OCI-LY7 (cell line): ENCODE data around the gene HSD11B1L. TPM values are rescaled to one million over a fixed set of nuclear protein-coding genes. Genes with fewer than 3 reads are reported as not detected.

Source experiments
- BruUV-seq: library from RNA; stranded (reverse); fragments of 400-500 nt; replicated peaks from 2 replicates; lab custom pipeline; 2021; lab: Mats Ljungman, UMichigan
- CTCF ChIA-PET: fragments of 300-600 bp; sonication (Branson Sonifier 250); formaldehyde crosslinking; loops from one replicate; lab custom pipeline; 2022; ENCODE audit warnings: antibody characterized with exemption; ENCODE audit not compliant: unreplicated experiment; lab: Charles Lee
- POLR2A ChIA-PET: fragments of 300-600 bp; sonication (Branson Sonifier 250); formaldehyde crosslinking; loops from one replicate; lab custom pipeline; 2022; ENCODE audit warnings: antibody characterized with exemption; lab: Charles Lee
- DNase-seq: peaks from one replicate; pipeline ENCODE4 v3.0.0-alpha.2; 2015; ENCODE audit warnings: low spot score
- H2AFZ ChIP-seq: fragments of 200-600 bp; sonication (generic), shearing (Covaris generic); 2 replicates; pipeline ENCODE4 v1.6.1; 2014; ENCODE audit warnings: mild to moderate bottlenecking, antibody characterized with exemption, low read length, moderate library complexity
- H3K27ac ChIP-seq: fragments of 200-600 bp; sonication (generic); 2 replicates; pipeline ENCODE4 v1.5.1; 2014; ENCODE audit warnings: mixed run types, low read depth, mild to moderate bottlenecking, moderate library complexity, low read length, inconsistent platforms; ENCODE audit not compliant: poor library complexity, severe bottlenecking
- H3K36me3 ChIP-seq: fragments of 200-600 bp; sonication (generic); 2 replicates; pipeline ENCODE4 v1.6.1; 2014; ENCODE audit warnings: mild to moderate bottlenecking, antibody characterized with exemption, low read length, moderate library complexity, mixed read lengths; ENCODE audit not compliant: insufficient read depth
- H3K4me1 ChIP-seq: fragments of 200-600 bp; sonication (generic); 2 replicates; pipeline ENCODE4 v1.5.1; 2014; ENCODE audit warnings: mild to moderate bottlenecking, low read length; ENCODE audit not compliant: insufficient read depth, poor library complexity, severe bottlenecking
- H3K4me2 ChIP-seq: fragments of 200-600 bp; sonication (generic); 2 replicates; pipeline ENCODE4 v1.6.1; 2014; ENCODE audit warnings: mild to moderate bottlenecking, low read length
- H3K4me3 ChIP-seq: fragments of 200-600 bp; sonication (generic); 2 replicates; pipeline ENCODE4 v1.5.1; 2014; ENCODE audit warnings: mild to moderate bottlenecking, low read depth, low read length; ENCODE audit not compliant: poor library complexity, severe bottlenecking
- H3K79me2 ChIP-seq: fragments of 200-600 bp; sonication (generic); 2 replicates; pipeline ENCODE4 v1.6.1; 2016; ENCODE audit warnings: low read depth, mild to moderate bottlenecking, low read length, moderate library complexity, mixed read lengths; ENCODE audit not compliant: insufficient read depth
- H3K9me2 ChIP-seq: fragments of 200-600 bp; sonication (generic); 2 replicates; pipeline ENCODE4 v1.6.1; 2016; ENCODE audit warnings: mild to moderate bottlenecking, low read length, mixed read lengths; ENCODE audit not compliant: insufficient read depth
- H3K9me3 ChIP-seq: fragments of 200-600 bp; sonication (generic); 2 replicates; pipeline ENCODE4 v1.6.1; 2014; ENCODE audit warnings: mild to moderate bottlenecking, mixed run types, low read length, mixed read lengths
- H4K20me1 ChIP-seq: fragments of 200-600 bp; sonication (generic); 2 replicates; pipeline ENCODE4 v1.6.1; 2014; ENCODE audit warnings: mild to moderate bottlenecking, antibody characterized with exemption, low read length, moderate library complexity, mixed read lengths; ENCODE audit not compliant: insufficient read depth
- EZH2phosphoT487 ChIP-seq: fragments of 200-600 bp; sonication (generic); IDR thresholded peaks from 2 replicates; pipeline ENCODE4 v1.6.1; 2018; ENCODE audit warnings: low read depth, borderline replicate concordance, mild to moderate bottlenecking, mixed run types, antibody characterized with exemption, low read length, moderate library complexity, mixed read lengths
- intact Hi-C: fragments of 100-400 bp; cut with micrococcal nuclease; formaldehyde crosslinking; loops from one replicate; pipeline ENCODE4 v1.10.0; 2022; ENCODE audit not compliant: unreplicated experiment
- total RNA-seq, 2 experiments: library from RNA; depleted of rRNA in 1 of 2; stranded (reverse); fragments of >200 nt in 1 of 2; shearing (Covaris generic) in 1 of 2; gene quantifications; 2 replicates each; pipeline ENCODE4 v1.2.3, GENCODE V29; 2014 to 2022
- TF ChIP-seq, protein P1 (sequence below): fragments of 200-600 bp; sonication (generic); conservative IDR thresholded peaks from 2 replicates; pipeline ENCODE4 v1.5.1; 2014; ENCODE audit warnings: mild to moderate bottlenecking, antibody characterized with exemption, low read length, moderate library complexity, mixed read lengths

HSD11B1L gene
- total RNA-seq, 2 experiments from 2014 or later: 4.6 to 4.9 TPM

DNA sequence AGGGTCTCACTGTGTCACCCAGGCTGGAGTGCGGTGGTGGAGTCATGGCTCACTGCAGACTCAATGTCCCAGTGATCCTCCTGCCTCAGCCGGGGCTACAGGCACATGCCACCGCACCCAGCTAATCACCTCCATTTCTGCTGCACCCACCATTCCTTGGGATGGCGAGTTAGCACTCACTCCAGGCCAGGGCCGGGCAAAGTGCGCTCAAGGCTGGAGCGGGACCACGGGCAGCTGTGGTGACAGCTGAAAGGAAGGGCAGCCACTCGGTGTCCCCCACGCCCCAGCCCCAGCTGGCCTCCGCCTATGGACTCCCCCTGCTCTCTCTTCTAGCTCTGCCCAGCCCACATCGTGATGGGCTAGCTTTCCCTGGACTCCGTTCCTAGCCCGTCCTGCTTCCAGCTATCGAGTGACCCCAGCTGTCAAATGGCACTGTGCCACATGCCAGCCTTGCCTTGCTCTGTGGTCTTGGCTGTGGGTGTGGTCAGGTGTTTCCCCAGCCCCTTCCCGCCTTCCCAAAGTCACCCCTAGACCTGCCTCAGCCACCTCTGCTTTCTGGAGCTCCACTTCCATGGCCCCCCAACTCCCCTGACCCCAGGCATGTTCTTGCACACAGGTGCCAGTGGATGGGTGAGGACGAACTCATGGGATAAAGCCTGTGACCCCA lies 4.6 kb upstream of the HSD11B1L start:
- no peak overlapping the region for H3K4me2 ChIP-seq
- no peak for TF ChIP-seq EZH2phosphoT487
- H3K27ac ChIP-seq: no peak overlapping the region
- H3K79me2 ChIP-seq: no peaks in the 10 kb centered on the region; the same call in 1 of the 2 replicates
- no peak for DNase-seq
- H3K9me3 ChIP-seq: no peaks in the 10 kb centered on the region
- no peaks in the 10 kb centered on the region for H4K20me1 ChIP-seq
- no TSS peak for BruUV-seq
- CTCF ChIA-PET: no interaction called here
- H3K36me3 ChIP-seq: peaks cover 34% of the 10 kb centered on the region
- H3K4me1 ChIP-seq: peaks cover 12% of the 10 kb centered on the region
- no peak overlapping the region for H2AFZ ChIP-seq
- intact Hi-C loops: no loop called here
- POLR2A ChIA-PET: no interaction called here
- H3K9me2 ChIP-seq: no peaks in the 10 kb centered on the region
- H3K4me3 ChIP-seq: no peak overlapping the region

DNA sequence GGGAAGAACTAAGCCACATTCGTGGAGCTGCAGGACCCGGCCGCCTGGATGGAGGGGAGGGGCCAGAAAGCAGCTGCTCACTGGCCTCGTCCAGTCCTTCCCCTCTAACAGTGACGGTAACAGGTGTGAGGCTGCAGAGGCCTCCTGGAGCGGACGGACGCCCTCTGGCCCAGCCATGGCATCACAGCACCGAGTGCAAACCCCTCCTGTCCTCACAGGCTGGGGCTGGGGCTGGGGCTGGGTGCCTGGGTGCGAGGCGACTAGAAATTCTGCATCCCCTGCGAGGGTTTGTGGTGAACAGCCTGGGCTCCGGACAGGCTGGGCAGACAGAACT lies 4.1 kb upstream of the HSD11B1L start:
- no TSS peak for BruUV-seq
- ChIA-PET CTCF (no interaction called here), POLR2A (no interaction called here)
- Histone ChIP-seq H3K79me2 (no peaks in the 10 kb centered on the region; the same call in 1 of the 2 replicates), H3K36me3 (peaks cover 29% of the 10 kb centered on the region), H3K4me1 (peaks cover 12% of the 10 kb centered on the region), H4K20me1 (no peaks in the 10 kb centered on the region), H3K4me3 (no peak overlapping the region), H3K4me2 (no peak overlapping the region), H3K9me3 (no peaks in the 10 kb centered on the region), H2AFZ (no peak overlapping the region), H3K9me2 (no peaks in the 10 kb centered on the region), H3K27ac (no peak overlapping the region)
- intact Hi-C loops: no loop called here
- TF ChIP-seq, protein P1, sequence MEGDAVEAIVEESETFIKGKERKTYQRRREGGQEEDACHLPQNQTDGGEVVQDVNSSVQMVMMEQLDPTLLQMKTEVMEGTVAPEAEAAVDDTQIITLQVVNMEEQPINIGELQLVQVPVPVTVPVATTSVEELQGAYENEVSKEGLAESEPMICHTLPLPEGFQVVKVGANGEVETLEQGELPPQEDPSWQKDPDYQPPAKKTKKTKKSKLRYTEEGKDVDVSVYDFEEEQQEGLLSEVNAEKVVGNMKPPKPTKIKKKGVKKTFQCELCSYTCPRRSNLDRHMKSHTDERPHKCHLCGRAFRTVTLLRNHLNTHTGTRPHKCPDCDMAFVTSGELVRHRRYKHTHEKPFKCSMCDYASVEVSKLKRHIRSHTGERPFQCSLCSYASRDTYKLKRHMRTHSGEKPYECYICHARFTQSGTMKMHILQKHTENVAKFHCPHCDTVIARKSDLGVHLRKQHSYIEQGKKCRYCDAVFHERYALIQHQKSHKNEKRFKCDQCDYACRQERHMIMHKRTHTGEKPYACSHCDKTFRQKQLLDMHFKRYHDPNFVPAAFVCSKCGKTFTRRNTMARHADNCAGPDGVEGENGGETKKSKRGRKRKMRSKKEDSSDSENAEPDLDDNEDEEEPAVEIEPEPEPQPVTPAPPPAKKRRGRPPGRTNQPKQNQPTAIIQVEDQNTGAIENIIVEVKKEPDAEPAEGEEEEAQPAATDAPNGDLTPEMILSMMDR: no peak
- DNase-seq: no peak

DNA sequence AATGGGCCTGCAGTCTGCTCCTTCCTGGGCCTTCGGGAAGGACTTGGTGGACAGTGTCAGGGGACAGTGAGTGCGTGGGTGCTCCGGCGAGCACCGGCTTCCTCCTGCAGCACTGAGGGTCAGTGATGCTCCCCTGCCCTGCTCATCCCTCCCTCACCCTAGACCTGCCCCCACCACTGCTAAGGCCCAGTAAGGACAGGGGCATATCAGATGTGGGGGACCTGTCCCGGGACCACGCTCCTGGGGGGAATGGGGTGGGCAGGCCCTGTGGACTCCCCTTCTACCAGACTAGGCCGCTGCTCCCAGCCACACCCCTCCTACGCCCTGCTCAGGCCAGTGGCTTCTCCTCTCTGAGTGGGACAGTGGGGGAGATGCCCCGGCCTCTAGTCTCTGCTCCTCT lies 3.7 kb upstream of the HSD11B1L start:
- Histone ChIP-seq H3K4me3 (no peak overlapping the region), H3K27ac (no peak overlapping the region), H3K4me1 (peaks cover 12% of the 10 kb centered on the region), H3K4me2 (no peak overlapping the region), H3K9me3 (no peaks in the 10 kb centered on the region), H2AFZ (no peak overlapping the region), H3K9me2 (no peaks in the 10 kb centered on the region), H3K79me2 (no peaks in the 10 kb centered on the region; the same call in 1 of the 2 replicates), H4K20me1 (no peaks in the 10 kb centered on the region), H3K36me3 (peaks cover 25% of the 10 kb centered on the region)
- no peak for TF ChIP-seq EZH2phosphoT487
- TF ChIP-seq, protein P1: no peak
- intact Hi-C loops: no loop called here
- no TSS peak for BruUV-seq
- CTCF ChIA-PET: no interaction called here
- no peak for DNase-seq
- POLR2A ChIA-PET: no interaction called here
